Fibroblast of skin of right quadriceps (primary cell): Measurements from ENCODE around the gene ZC3H7B.
"Not testable (repeated sequence)": the region's sequence is repeated elsewhere in the genome, so short reads cannot be mapped to it uniquely, and the experiment has no call there.

ENCODE experiments used
- DNase-seq: peaks from one replicate; pipeline ENCODE4 v3.0.0-alpha.2; 2013

The ZC3H7B gene, protein sequence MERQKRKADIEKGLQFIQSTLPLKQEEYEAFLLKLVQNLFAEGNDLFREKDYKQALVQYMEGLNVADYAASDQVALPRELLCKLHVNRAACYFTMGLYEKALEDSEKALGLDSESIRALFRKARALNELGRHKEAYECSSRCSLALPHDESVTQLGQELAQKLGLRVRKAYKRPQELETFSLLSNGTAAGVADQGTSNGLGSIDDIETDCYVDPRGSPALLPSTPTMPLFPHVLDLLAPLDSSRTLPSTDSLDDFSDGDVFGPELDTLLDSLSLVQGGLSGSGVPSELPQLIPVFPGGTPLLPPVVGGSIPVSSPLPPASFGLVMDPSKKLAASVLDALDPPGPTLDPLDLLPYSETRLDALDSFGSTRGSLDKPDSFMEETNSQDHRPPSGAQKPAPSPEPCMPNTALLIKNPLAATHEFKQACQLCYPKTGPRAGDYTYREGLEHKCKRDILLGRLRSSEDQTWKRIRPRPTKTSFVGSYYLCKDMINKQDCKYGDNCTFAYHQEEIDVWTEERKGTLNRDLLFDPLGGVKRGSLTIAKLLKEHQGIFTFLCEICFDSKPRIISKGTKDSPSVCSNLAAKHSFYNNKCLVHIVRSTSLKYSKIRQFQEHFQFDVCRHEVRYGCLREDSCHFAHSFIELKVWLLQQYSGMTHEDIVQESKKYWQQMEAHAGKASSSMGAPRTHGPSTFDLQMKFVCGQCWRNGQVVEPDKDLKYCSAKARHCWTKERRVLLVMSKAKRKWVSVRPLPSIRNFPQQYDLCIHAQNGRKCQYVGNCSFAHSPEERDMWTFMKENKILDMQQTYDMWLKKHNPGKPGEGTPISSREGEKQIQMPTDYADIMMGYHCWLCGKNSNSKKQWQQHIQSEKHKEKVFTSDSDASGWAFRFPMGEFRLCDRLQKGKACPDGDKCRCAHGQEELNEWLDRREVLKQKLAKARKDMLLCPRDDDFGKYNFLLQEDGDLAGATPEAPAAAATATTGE

DNA sequence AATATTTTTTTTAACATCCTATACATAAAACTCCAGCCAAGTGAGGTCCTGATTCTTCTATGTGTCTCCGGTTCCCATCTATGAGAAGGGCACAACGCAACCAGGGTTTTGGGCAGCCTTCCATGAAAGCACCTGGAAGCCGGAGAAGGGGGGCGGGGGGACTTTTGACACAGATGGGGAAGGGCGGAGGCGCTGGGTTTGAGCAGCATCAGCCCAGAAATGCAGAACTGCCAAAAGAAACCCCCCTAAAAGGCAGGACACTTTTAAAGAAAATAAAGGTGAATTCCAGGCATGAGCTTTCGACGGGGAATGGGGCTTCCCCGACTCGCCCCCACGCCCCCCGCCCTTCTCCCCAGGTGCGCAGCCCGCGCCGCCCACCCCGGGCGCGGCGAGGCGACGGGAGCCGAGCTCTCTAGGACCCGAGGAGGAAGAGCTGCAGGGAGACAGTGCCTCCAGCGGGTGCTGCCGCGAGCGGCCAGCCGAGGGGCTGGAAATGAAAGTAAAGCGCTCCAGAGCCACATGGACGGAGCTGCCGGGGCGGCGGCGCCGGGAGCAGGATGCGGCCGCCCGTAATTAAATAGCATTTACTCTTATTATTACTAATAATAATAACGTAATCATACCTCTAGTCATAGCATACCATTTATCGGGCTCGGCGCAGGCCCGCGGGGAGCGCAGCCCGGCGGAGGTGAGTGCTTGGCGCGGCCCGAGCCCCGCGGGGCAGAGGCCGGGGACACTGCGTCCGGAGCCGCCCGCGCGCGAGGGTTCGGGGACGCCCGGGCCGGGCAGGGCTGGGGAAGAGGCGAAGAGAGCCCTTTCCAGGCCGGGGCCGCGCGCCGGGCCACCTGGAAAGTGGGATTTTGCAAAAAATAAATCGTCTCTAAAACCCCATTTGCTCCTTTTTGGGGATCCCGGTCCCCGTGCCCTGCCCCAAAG, at the start of gene ZC3H7B:
Gene ZC3H7B (plus strand): TSS at position 441 of the 936 bp plus-strand sequence. CDS start 19,136 bp downstream, outside the sequence.
- peak; percentile 82 for DNase-seq

- no peak for DNase-seq
Measured at GRCh38 chr22:41252365-41252764, 49.0 kb upstream of the ZC3H7B start.

- DNase-seq: no peak
Measured at GRCh38 chr22:41254230-41254629, 47.1 kb upstream of the ZC3H7B start.

DNA sequence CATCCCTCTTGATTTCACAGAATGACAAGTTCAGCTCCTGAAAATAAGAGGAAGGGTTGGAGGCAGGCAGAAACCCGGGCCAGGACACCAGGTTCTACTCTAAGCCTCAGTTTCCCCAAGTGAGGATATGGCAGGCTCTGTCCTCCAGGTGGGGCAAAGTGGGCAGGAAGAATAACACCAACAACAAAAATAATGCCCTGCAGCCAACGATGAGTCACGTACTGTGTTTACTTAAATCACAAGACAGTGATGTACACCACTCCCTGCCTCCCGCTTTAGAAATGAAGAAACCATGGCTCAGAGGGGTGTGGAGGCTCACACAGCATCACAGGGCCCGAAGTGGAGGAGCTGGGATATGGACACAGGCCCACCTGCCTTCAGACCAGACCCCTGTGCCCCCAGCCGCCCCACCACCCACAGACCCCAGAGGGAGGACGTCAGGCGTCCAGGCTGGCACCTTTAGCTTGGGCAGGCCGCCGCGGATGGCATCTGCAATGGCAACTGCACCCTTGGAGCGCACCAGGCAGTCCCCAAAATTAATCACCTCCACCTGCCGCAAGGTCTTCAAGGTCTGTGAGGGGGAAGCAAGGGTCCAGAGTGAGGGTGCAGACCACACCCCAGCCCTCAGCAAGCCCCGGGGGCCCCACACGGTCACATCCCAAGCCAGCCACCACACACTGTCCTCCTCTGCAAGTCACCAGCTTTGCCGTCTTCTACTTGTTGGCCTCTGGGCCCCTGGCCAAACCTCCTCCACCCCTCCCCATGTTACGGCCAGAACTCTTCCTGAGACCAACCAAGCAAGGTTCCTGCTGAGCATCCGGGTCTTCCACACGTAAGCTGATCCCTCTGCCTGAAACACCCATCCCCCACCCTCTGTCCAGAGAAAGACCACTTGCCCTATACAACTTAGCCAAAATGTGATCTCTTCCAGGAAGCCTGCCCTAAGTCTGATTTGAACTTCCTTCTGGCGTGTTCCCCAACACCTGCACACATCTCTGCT, 44.8 kb upstream of the ZC3H7B start:
- DNase-seq: peak; percentile 11

GRCh38 chr22:41257696-41258095, 43.6 kb upstream of the ZC3H7B start:
- DNase-seq: no peak

DNA sequence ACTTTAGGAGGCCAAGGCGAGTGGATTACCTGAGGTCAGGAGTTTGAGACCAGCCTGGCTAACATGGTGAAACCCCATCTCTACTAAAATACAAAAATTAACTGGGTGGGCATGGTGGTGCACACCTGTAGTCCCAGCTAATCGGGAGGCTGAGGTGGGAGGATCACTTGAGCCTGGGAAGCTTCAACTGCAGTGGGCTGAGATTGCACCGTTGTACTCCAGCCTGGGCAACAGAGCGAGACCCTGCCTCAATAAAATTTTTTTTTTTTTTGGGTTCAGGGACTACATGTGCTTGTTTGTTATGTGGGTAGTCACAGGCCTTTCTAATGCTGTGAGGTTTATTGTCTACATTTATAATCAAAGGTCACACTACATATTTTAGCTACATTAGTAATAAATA, 41.6 kb upstream of the ZC3H7B start:
- not testable (repeated sequence) for DNase-seq

- DNase-seq: no peak
Measured at GRCh38 chr22:41260871-41261270, 40.5 kb upstream of the ZC3H7B start.

- DNase-seq: no peak
Measured at GRCh38 chr22:41261541-41262249, 39.6 kb upstream of the ZC3H7B start.

- DNase-seq: no peak
Measured at GRCh38 chr22:41262250-41262765, 39.0 kb upstream of the ZC3H7B start.

GRCh38 chr22:41263704-41264103, 37.6 kb upstream of the ZC3H7B start:
- DNase-seq: no peak

GRCh38 chr22:41264408-41264941, 36.9 kb upstream of the ZC3H7B start:
- no peak for DNase-seq

- DNase-seq: no peak
Measured at GRCh38 chr22:41267958-41268357, 33.4 kb upstream of the ZC3H7B start.

DNA sequence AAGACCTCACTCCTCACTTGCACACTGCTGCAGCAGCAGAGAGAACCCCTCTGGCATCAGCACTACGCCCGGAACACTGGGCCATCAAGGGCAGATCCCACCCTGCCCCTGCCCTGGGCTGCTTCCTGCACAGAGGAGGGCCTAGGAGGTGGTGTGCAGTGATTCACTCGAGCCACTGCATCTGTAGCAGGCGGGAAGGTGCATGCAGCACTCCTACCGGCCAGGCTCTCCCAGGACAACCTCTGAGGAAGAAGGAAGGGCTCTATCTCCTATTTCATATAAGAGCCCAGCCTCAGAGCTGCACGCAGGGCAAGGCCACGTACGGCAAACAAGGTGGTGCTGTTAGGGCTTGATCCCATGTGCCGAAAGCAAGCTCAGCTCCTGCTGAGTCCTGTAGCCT, 29.5 kb upstream of the ZC3H7B start:
- DNase-seq: no peak

DNA sequence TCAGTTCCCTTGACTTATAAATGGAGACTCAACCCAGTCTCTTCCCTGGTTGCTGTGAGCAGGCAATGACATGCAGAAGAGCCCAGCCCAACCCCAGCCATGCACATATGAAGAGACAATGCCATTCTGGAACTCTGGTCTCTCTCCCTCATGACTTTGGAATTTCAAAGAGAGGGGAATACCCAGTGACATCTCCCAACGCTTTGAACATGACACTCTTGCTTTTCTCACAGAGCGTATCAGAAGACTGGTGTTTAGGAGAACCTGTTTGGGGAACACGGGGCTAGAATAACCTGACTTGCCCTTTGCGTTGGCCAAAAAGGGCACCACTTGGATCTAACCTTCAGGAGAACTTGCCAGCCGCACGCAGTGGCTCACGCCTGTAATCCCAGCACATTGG, 28.2 kb upstream of the ZC3H7B start:
- DNase-seq: no peak

DNA sequence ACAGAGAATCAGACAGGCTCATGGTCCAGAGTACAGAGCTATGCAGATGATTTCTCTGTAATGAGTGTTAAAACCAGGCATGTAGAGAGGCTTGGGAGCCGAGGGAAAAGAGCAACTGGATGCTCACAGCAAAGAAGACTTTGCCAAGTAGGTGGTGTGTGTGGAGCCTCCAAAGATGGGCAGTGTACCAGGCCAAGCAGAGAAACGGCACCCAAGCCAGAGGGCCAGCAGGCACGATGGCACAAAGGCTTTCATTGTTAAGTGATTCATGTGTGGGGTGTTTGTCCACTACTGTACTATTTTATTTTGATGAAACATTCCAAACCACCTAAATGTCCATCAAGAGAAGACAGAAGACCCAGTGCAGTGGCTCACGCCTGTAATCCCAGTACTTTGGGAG, 26.5 kb upstream of the ZC3H7B start:
- no peak for DNase-seq

DNA sequence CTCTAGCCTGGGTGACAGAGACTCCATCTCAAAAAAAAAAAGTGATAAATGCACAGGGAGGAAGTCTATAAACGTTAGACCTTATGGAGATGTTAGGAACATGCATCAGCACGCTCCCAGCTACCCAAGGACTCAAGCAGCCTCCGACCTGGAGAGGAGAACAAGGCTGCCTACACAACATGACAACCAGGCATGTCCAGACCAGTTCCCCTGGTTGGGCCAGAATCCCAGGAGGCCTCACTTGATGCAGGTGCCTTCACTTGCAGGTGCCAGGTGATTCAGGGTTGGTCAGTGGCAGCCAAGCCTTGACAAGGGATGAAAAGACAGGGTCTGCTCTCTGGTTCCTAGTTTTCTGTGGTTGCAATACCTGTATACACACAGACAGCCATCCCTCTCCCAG, 21.3 kb upstream of the ZC3H7B start:
- DNase-seq: no peak

GRCh38 chr22:41280854-41281253, 20.5 kb upstream of the ZC3H7B start:
- DNase-seq: no peak

DNA sequence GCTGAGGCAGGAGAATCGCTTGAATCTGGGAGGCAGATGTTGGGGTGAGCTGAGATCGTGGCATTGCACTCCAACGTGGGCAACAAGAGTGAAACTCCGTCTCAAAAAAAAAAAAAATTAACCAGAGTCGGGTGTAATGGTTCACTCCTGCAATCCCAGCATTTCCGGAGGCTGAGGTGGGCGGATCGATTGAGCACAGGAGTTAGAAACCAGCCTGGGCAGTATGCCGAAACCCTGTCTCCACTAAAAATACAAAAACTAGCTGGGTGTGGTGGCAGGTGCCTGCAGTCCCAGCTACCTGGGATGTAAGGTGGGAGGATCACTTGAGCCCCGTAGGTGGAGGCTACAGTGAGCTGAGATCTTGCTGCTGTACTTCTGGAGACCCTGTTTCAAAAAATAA, 16.9 kb upstream of the ZC3H7B start:
- no peak for DNase-seq

DNA sequence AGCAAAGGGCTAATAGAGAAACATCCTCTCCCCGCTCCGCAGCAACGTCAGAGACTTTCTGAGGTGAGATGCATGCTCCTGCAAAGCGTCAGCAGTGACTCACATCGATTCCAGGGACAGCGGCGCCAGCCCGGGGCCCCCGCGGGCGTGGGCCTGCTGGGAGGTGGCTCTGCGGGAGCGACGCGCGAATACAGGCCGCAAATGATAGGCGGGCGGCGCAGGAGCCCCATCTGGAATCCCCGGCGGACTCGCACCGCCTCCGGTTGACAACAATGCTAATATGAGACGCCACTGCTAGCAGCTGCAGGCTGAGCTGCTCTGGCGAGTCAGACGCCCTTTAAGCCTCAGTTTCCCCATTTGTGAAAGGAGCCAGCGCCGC, 15.9 kb upstream of the ZC3H7B start:
- DNase-seq: peak; percentile 91
